IMR-90 (cell line): ENCODE results near the gene TRPC3. TPM values are rescaled to one million over a fixed set of nuclear protein-coding genes. Genes with fewer than 3 reads are reported as not detected.

ENCODE experiments used
- ATAC-seq: fragments of 200-7000 bp; cut with Tn5 transposase; 2 replicates; pipeline ENCODE4 v1.9.1; 2020; ENCODE audit warnings: low read depth, mild to moderate bottlenecking, moderate library complexity
- BruUV-seq: library from RNA; stranded (reverse); fragments of 400-500 nt; replicated peaks from 2 replicates; lab custom pipeline; 2021; lab: Mats Ljungman, UMichigan
- CTCF ChIA-PET: fragments of 300-600 bp; formaldehyde crosslinking; extraction: SDS; loops from one replicate; lab custom pipeline; 2021; ENCODE audit warnings: antibody characterized with exemption; lab: Yijun Ruan, JAX
- POLR2A ChIA-PET: fragments of 300-600 bp; sonication (Branson Sonifier 250); formaldehyde crosslinking; loops from one replicate; lab custom pipeline; 2022; ENCODE audit warnings: antibody characterized with exemption; ENCODE audit not compliant: unreplicated experiment; lab: Charles Lee
- DNase-seq: peaks from one replicate; pipeline ENCODE4 v3.0.0; 2013
- H2AFZ ChIP-seq: replicated peaks from 2 replicates; pipeline ENCODE3; 2013; ENCODE audit warnings: low read length, mild to moderate bottlenecking; ENCODE audit not compliant: poor library complexity
- H2AK5ac ChIP-seq: 2 replicates; pipeline ENCODE4 v1.6.1; 2013; ENCODE audit warnings: low read depth, low read length, inconsistent platforms
- H2AK9ac ChIP-seq: replicated peaks from 2 replicates; pipeline ENCODE3; 2013; ENCODE audit warnings: mild to moderate bottlenecking, low read depth, low read length, moderate library complexity; ENCODE audit not compliant: poor library complexity
- H2BK120ac ChIP-seq: 2 replicates; pipeline ENCODE4 v1.6.1; 2013; ENCODE audit warnings: low read depth, low read length, inconsistent platforms
- H2BK15ac ChIP-seq: 3 replicates; pipeline ENCODE4 v1.6.1; 2013; ENCODE audit warnings: low read depth, low read length, inconsistent platforms
- H2BK20ac ChIP-seq: 2 replicates; pipeline ENCODE4 v1.6.1; 2013; ENCODE audit warnings: low read depth, mild to moderate bottlenecking, inconsistent platforms, low read length, moderate library complexity
- H2BK5ac ChIP-seq: 2 replicates; pipeline ENCODE4 v1.6.1; 2013; ENCODE audit warnings: mild to moderate bottlenecking, low read depth, low read length, inconsistent platforms; ENCODE audit not compliant: poor library complexity, severe bottlenecking
- H3K14ac ChIP-seq: replicated peaks from 2 replicates; pipeline ENCODE4 v1.6.1; 2013; ENCODE audit warnings: low read depth, low read length, inconsistent platforms
- H3K18ac ChIP-seq: 2 replicates; pipeline ENCODE4 v1.6.1; 2013; ENCODE audit warnings: low read depth, low read length, control low read depth
- H3K23ac ChIP-seq: 2 replicates; pipeline ENCODE4 v1.6.1; 2013; ENCODE audit warnings: low read depth, low read length, inconsistent platforms
- H3K27ac ChIP-seq: 2 replicates; pipeline ENCODE4 v1.5.1; 2013; ENCODE audit warnings: mild to moderate bottlenecking, control low read depth, low read length; ENCODE audit not compliant: insufficient read depth
- H3K27me3 ChIP-seq: 2 replicates; pipeline ENCODE4 v1.6.1; 2013; ENCODE audit warnings: low read length; ENCODE audit not compliant: control insufficient read depth, insufficient read depth
- H3K36me3 ChIP-seq: 2 replicates; pipeline ENCODE4 v1.6.1; 2013; ENCODE audit warnings: low read length, mixed read lengths; ENCODE audit not compliant: control insufficient read depth, insufficient read depth
- H3K4ac ChIP-seq: 2 replicates; pipeline ENCODE4 v1.6.1; 2013; ENCODE audit warnings: low read depth, low read length, inconsistent platforms
- H3K4me1 ChIP-seq: 2 replicates; pipeline ENCODE4 v1.6.1; 2013; ENCODE audit warnings: low read length, mixed read lengths; ENCODE audit not compliant: control insufficient read depth, insufficient read depth
- H3K4me2 ChIP-seq: 2 replicates; pipeline ENCODE4 v1.6.1; 2013; ENCODE audit warnings: low read depth, mild to moderate bottlenecking, control low read depth, low read length, moderate library complexity
- H3K4me3 ChIP-seq: 2 replicates; pipeline ENCODE4 v1.5.1; 2013; ENCODE audit warnings: low read depth, mild to moderate bottlenecking, control low read depth, low read length, moderate library complexity; ENCODE audit not compliant: insufficient read depth
- H3K56ac ChIP-seq: 2 replicates; pipeline ENCODE4 v1.6.1; 2013; ENCODE audit warnings: low read length, inconsistent platforms; ENCODE audit not compliant: insufficient read depth; ENCODE audit errors: extremely low read depth
- H3K79me1 ChIP-seq, 2 experiments: 2 replicates each; pipeline ENCODE4 v1.6.1; 2013; ENCODE audit warnings: low read length in 2 of 2, inconsistent platforms in 1 of 2, low read depth in 1 of 2
- H3K9ac ChIP-seq: 2 replicates; pipeline ENCODE4 v1.6.1; 2013; ENCODE audit warnings: low read depth, low read length, control low read depth
- H3K9me1 ChIP-seq: 2 replicates; pipeline ENCODE4 v1.6.1; 2013; ENCODE audit warnings: low read length, inconsistent platforms; ENCODE audit not compliant: insufficient read depth
- H3K9me3 ChIP-seq: 2 replicates; pipeline ENCODE4 v1.6.1; 2013; ENCODE audit warnings: low read length; ENCODE audit not compliant: control insufficient read depth, insufficient read depth
- H4K20me1 ChIP-seq: 2 replicates; pipeline ENCODE4 v1.6.1; 2013; ENCODE audit warnings: low read length, inconsistent platforms; ENCODE audit not compliant: insufficient read depth
- H4K5ac ChIP-seq: 2 replicates; pipeline ENCODE4 v1.6.1; 2013; ENCODE audit warnings: mild to moderate bottlenecking, low read depth, low read length, control low read depth
- H4K8ac ChIP-seq, 2 experiments: 2 replicates each; pipeline ENCODE4 v1.6.1; 2013; ENCODE audit warnings: low read depth in 2 of 2, low read length in 2 of 2, control low read depth in 1 of 2, inconsistent platforms in 1 of 2
- H4K91ac ChIP-seq: 2 replicates; pipeline ENCODE4 v1.6.1; 2013; ENCODE audit warnings: low read depth, low read length, inconsistent platforms; ENCODE audit not compliant: insufficient read depth
- BHLHE40 ChIP-seq: fragments of 150-350 bp; IDR thresholded peaks from 2 replicates; pipeline ENCODE4 v1.6.1; 2016; ENCODE audit warnings: mild to moderate bottlenecking, low read depth, low read length
- CHD1 ChIP-seq: IDR thresholded peaks from 2 replicates; pipeline ENCODE4 v1.6.1; 2012; ENCODE audit warnings: low read depth, low read length, improper control_type of control experiment
- ELK1 ChIP-seq: fragments of 150-350 bp; IDR thresholded peaks from 2 replicates; pipeline ENCODE4 v1.6.1; 2016; ENCODE audit warnings: low read depth, mild to moderate bottlenecking, low read length, moderate library complexity, borderline replicate concordance
- FOS ChIP-seq: fragments of 150-350 bp; IDR thresholded peaks from 2 replicates; pipeline ENCODE4 v1.6.1; 2016; ENCODE audit warnings: low read depth, low read length
- POLR2A ChIP-seq: IDR thresholded peaks from 2 replicates; pipeline ENCODE4 v1.6.1; 2012; ENCODE audit warnings: mild to moderate bottlenecking, low read depth, low read length
- RCOR1 ChIP-seq: IDR thresholded peaks from 2 replicates; pipeline ENCODE4 v1.6.1; 2012; ENCODE audit warnings: mild to moderate bottlenecking, low read length, improper control_type of control experiment; ENCODE audit not compliant: insufficient replicate concordance
- USF2 ChIP-seq: fragments of 150-350 bp; IDR thresholded peaks from 2 replicates; pipeline ENCODE4 v1.6.1; 2017; ENCODE audit warnings: mild to moderate bottlenecking, antibody characterized with exemption, low read length, low read depth
- WGBS, 2 experiments: methylation state at CpG; one replicate each; pipeline versions ENCODE4 v1.1.5 to v1.1.7; 2013; ENCODE audit warnings: missing lambda C conversion rate in 2 of 2; ENCODE audit not compliant: insufficient read length in 1 of 2; ENCODE audit errors: extremely low coverage in 2 of 2; 5-methylcytosine and 5-hydroxymethylcytosine counted together
- dilution Hi-C: fragments of 300-500 bp; cut with HindIII; formaldehyde crosslinking; loops from one replicate; pipeline ENCODE4 v1.14.3; 2018; ENCODE audit warnings: low sequenced_read_pairs; ENCODE audit not compliant: unreplicated experiment
- in situ Hi-C: fragments of 300-500 bp; cut with MboI; formaldehyde crosslinking; loops from 3 replicates; pipeline ENCODE4 v1.14.3; 2019; ENCODE audit warnings: low sequenced_read_pairs, inconsistent platforms, mixed read lengths
- intact Hi-C: fragments of 100-400 bp; cut with micrococcal nuclease; formaldehyde crosslinking; loops from 2 replicates; pipeline ENCODE4 v1.10.0; 2022
- polyA plus RNA-seq, 3 experiments: library from polyadenylated mRNA; depleted of rRNA; stranded (reverse); fragments of >200 nt; gene quantifications; 2 replicates each; pipeline ENCODE4 v1.2.3, GENCODE V29; 2012; ENCODE audit warnings: low replicate concordance in 1 of 3
- total RNA-seq: library from RNA; depleted of rRNA; stranded (reverse); fragments of >200 nt; gene quantifications from 2 replicates; pipeline ENCODE4 v1.2.3, GENCODE V29; 2012

TRPC3 gene
- total and polyA plus RNA-seq, 2 of the 4 experiments (the other 2 are of a cell fraction) = 1.1 to 2.7 TPM

GRCh38 chr4:121938282-121939092 is 13.4 kb downstream of the TRPC3 start:
- POLR2A ChIA-PET = interaction anchor here (0.5 to 0.7 kb wide), 2 partner anchors 16 to 270 kb away, joined by 7 to 18 read pairs; no protein-coding TSS in a partner anchor
- peak; percentile 12 for DNase-seq
- dilution Hi-C loops = no loop called here
- Histone ChIP-seq H3K9me1 (peaks cover 4% of the 10 kb centered on the region), H2AK5ac (no peak overlapping the region), H3K56ac (no peak overlapping the region), H2BK15ac (no peak overlapping the region), H3K27ac (no peak overlapping the region), H3K23ac (no peak overlapping the region; the same call in 1 of the 2 replicates), H3K27me3 (no peaks in the 10 kb centered on the region), H3K4me3 (no peak overlapping the region), H3K9ac (no peak overlapping the region), H4K20me1 (no peaks in the 10 kb centered on the region), H3K4ac (no peak overlapping the region; the same call in 1 of the 2 replicates), H3K4me2 (no peak overlapping the region), H2AFZ (no peak overlapping the region), H2BK120ac (no peak overlapping the region), H3K9me3 (no peaks in the 10 kb centered on the region), H4K5ac (no peak overlapping the region), H2BK20ac (no peak overlapping the region), H2AK9ac (no peak overlapping the region), H3K79me1 (peaks cover 0 to 15% of the 10 kb centered on the region in 2 experiments; a peak in 2 of 4 replicates), H3K18ac (no peak overlapping the region), H2BK5ac (no peak overlapping the region), H3K36me3 (no peaks in the 10 kb centered on the region), H3K14ac (no peak overlapping the region), H3K4me1 (peaks cover 14% of the 10 kb centered on the region), H4K91ac (no peak overlapping the region), H4K8ac (no peak overlapping the region)
- WGBS, 2 experiments = 65% methylated on average over 2 of the region's 5 CpGs; no CpG with 5 or more reads in 1 of the 2 experiments
- CTCF ChIA-PET = interaction anchor here (0.7 kb wide), 1 partner anchor 365 kb away, joined by 3 read pairs; no protein-coding TSS in a partner anchor
- BruUV-seq = no TSS peak
- TF ChIP-seq FOS (no peak), CHD1 (no peak), POLR2A (no peak), BHLHE40 (no peak), ELK1 (no peak), RCOR1 (no peak), USF2 (no peak)
- in situ Hi-C loops = no loop called here
- no peak; the same call in 1 of the 2 replicates for ATAC-seq
- intact Hi-C loops = loop anchor here (10.0 kb wide), 1 partner anchor 996 kb away; no protein-coding TSS in a partner anchor
